Prostate gland (tissue), 2 donors: ENCODE data around the gene RAB13.

ENCODE experiments used
- POLR2A ChIP-seq: fragments of 450-650 bp; IDR thresholded peaks from one replicate; pipeline ENCODE4 v1.6.1; 2016; ENCODE audit warnings: antibody characterized with exemption, mild to moderate bottlenecking
- TF ChIP-seq, protein P1 (sequence below), 4 experiments: fragments of 200-600 bp in 2 of 4; fragments of 450-650 bp in 2 of 4; sonication (generic) in 2 of 4; IDR thresholded peaks; 1 replicate in 3 of 4; 2 replicates in 1 of 4; pipeline ENCODE4 v1.5.1; 2016 to 2019; ENCODE audit warnings: antibody characterized with exemption in 4 of 4, mild to moderate bottlenecking in 2 of 4, moderate library complexity in 2 of 4

DNA sequence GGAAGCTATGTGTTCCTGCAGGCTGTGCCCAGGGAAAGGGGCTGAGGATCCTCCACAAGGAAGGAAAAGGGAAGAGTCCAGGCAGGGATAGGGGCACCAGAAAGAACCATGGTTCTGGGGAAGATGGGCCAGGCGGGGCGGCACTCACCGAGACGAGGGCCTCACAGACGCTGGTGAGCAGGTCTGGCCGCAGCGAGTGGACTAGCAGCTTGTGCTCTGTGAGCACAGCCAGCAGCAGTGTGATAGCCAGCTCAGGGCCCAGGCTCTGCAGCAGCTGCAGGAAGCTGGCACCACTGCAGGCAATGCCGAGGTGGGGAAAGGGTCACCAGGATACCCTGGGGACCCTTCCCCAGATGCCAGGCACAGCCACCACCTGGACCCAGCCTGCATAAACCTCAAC, 45.4 kb downstream of the RAB13 start:
- TF ChIP-seq POLR2A, result no peak
- TF ChIP-seq, protein P1, sequence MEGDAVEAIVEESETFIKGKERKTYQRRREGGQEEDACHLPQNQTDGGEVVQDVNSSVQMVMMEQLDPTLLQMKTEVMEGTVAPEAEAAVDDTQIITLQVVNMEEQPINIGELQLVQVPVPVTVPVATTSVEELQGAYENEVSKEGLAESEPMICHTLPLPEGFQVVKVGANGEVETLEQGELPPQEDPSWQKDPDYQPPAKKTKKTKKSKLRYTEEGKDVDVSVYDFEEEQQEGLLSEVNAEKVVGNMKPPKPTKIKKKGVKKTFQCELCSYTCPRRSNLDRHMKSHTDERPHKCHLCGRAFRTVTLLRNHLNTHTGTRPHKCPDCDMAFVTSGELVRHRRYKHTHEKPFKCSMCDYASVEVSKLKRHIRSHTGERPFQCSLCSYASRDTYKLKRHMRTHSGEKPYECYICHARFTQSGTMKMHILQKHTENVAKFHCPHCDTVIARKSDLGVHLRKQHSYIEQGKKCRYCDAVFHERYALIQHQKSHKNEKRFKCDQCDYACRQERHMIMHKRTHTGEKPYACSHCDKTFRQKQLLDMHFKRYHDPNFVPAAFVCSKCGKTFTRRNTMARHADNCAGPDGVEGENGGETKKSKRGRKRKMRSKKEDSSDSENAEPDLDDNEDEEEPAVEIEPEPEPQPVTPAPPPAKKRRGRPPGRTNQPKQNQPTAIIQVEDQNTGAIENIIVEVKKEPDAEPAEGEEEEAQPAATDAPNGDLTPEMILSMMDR (IDR thresholded peaks at IDR 0.05), result no peak
